GM18508 (cell line): ENCODE data around the gene INPP4B.

Experiments
- ATAC-seq: cut with Tn5 transposase; IDR thresholded peaks from one replicate; pipeline ENCODE4 v1.9.1; 2021; ENCODE audit warnings: moderate number of reproducible peaks; ENCODE audit not compliant: insufficient read depth, unreplicated experiment

Gene INPP4B

GRCh38 chr4:142596595-142596994, 249.5 kb downstream of the INPP4B start:
- ATAC-seq: no peak

GRCh38 chr4:142596121-142596520, 250.0 kb downstream of the INPP4B start:
- ATAC-seq: no peak

- no peak for ATAC-seq
These were observed 250.8 kb downstream of the INPP4B start for GRCh38 chr4:142595222-142595871.

DNA sequence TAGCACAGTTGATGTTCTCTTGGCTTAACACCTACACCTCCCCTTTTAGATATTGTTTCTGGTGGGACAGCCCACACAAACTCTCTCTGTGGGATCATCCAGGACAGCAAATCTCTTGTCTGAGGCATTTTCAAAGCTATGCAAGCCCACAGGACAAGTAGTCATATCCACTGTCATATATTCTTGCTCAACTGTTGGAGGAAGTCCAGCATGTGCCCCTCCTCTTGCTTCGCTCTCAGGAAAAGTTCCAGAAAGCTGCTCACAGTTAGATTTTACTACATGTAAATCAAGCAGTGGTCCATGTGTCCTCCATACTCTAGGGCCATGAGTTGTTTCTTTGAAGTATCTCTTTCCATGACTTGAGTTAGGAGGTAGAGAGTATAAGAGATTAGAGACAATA, 260.7 kb downstream of the INPP4B start:
- ATAC-seq: no peak

DNA sequence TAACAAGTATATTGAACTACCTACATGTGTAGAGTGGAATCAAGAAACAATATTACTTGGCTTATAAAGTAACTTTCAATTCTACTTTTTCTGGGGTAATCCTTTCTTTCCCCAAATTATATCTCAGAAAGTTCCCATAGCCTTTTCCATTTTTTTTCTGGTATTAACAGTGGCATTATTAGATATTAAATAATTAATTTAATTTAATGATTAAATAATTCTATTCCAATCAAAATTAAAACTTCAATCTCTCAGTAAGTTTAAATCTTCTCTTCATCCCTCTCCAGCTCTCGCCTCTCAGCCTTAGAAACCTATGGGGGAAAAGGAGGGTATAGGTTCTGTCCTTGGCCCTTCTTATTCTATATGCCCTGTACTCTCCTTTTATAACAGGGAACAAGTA, 262.4 kb downstream of the INPP4B start:
- no peak for ATAC-seq

GRCh38 chr4:142582340-142582739, 263.8 kb downstream of the INPP4B start:
- no peak for ATAC-seq

DNA sequence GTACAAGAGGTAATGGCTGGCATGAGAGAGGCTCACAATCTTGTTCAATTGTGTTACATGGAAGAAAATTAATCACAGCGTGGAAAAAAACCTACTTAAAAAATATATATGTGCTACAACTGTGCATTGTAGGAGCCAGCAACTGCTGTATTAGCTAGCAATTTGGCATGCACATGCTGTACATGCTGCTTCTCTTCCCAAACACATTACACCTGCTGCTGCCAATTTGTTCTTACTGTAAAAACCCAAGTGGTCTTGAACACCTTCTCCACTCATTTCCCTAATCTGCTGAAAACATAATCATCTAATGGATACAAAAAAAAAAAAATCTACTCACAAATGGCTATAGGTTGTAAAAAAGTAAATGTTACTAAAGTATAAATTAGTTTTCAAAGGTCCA, 264.2 kb downstream of the INPP4B start:
- no peak for ATAC-seq

GRCh38 chr4:142579443-142579842, 266.7 kb downstream of the INPP4B start:
- no peak for ATAC-seq

DNA sequence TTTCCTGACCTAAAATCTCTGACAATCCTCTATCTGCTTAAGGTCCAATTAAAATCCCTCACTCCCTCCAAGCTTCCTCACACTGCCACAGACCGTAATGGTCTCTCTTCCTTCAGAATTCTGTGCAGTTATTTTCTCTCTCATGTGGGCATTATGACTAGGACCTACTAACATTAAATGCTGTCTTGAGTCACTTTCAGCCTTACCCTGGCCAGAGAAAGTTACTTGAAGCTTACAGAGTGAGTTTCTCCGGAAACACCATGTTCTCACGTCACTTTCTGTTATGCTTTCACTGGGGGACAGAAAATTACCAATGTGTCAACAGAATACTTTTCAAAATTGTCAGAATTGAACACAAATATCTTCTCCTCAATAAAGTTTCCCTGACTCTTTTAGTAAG, 271.8 kb downstream of the INPP4B start:
- no peak for ATAC-seq

DNA sequence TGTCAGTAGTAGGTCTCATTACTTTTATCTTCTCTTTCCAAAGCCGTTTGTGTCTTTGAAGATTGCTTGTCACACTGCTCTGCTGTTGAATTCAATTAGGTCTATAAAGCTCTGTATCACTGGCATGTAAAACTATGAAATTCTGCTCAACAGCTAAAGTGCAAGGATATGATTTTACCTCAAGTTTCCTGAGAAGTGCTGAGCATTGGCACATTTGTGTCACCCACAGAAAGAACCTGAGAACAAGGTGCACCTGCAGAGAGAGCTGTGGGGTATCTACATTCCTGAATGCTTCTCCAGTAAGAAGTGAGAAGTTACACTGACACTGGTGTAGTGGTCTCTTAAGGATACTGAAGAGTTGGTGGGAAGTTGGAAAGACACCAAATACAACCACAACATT, 274.0 kb downstream of the INPP4B start:
- ATAC-seq: no peak

DNA sequence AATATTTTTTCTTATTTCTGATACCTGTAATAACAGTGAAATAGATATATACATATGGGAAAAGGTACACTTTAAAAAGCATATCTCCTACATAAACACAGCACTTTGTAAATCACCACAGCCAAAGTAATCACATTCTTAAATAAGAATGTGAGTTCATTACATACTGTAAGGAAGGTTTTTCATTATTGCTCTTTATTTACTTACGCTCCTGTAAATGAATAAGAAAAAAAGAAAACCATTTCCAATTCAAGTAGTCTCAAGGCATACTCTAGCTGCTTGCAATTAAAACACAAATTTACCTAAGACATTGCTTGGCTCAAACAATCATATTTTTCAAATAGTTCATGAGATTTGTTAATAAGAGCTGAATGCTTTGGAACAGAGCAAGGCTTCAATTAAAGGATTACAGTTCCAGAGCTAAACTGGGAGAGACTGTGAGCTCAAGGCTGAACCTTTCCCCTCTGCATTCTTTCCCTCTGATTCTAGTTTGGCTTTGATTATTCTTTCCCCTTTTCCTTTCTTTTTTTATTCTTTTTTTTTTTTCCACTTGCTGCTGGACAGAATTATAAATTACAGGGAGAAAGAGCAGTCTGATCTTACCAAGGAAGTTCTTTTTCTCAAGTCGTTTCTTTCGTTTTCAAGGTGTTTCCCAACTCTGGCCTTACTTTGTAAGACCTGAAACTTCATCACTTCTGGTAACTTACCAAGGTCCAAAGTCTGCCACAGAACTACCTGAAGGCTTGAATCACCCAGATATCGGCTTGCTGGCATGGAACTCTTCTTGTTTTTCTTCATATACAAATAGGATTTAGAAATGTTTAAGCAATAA, 278.3 kb downstream of the INPP4B start:
- ATAC-seq: peak; percentile 39

DNA sequence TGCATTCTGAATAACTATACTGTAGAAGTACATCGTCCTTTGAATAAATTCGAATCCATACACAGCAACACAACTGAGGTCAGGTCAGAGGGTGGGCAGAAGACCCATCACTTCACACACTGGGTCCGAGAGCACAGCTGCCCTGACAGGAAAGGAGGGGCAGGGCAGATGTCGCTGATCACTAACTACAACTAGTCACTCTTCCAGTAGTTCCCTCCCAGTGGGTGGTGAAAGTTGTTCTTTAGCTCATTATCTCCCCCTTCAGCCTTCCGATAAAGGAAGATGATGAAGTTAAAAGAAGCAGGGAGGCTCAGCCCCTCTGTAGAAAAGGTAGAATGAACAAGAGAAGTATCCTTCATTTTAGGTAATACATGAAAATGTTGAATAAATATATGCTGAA, 278.9 kb downstream of the INPP4B start:
- no peak for ATAC-seq

GRCh38 chr4:142566777-142567176, 279.3 kb downstream of the INPP4B start:
- no peak for ATAC-seq

GRCh38 chr4:142566243-142566642, 279.9 kb downstream of the INPP4B start:
- no peak for ATAC-seq

DNA sequence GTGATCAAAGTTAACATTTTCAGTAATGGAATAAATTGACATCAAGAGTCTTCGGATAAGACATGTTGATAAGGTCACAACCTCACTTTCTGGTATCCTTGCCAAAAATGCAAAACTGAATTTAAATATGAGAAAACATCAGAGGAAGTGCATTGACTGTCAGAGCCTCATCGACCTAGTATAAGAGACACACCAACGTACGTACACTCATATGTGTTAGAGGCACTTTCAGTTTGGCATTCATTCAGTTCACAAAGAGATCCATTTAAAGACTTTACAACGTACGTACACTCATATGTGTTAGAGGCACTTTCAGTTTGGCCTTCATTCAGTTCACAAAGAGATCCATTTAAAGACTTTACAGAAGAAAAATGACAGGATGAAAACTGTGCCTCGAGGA, 280.3 kb downstream of the INPP4B start:
- no peak for ATAC-seq

DNA sequence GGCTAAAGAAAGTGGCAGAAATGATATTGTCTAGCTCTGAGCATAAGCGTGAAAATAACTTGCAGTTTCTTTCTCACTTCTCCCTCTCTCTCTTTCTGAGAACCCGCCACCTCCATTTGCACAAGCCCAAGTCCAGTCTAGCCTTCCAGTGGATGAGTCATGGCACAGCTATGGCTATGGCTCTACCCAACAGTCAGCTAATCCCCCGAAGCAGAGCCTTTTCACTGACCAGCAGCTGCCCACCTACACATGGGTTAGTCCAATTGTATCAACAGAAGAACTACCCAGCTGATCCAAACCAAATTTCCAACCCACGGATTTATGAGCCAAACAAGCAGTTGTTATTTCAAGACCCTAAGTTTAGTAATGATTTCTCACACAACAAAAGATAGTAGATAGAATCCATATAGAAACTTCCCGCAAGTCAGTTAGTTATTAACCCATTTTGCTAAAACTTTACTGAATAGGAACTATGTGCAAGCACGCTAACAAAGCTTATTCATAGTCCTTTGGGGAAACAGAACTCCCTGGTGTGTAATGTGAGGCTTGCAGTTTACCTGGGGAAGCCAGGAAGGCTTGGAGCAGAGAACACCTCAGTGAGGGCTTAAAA, 282.3 kb downstream of the INPP4B start:
- no peak for ATAC-seq

- ATAC-seq: no peak
These were observed 286.1 kb downstream of the INPP4B start for GRCh38 chr4:142559986-142560385.

- no peak for ATAC-seq
These were observed 287.2 kb downstream of the INPP4B start for GRCh38 chr4:142558851-142559250.

- no peak for ATAC-seq
These were observed 288.8 kb downstream of the INPP4B start for GRCh38 chr4:142557239-142557801.

DNA sequence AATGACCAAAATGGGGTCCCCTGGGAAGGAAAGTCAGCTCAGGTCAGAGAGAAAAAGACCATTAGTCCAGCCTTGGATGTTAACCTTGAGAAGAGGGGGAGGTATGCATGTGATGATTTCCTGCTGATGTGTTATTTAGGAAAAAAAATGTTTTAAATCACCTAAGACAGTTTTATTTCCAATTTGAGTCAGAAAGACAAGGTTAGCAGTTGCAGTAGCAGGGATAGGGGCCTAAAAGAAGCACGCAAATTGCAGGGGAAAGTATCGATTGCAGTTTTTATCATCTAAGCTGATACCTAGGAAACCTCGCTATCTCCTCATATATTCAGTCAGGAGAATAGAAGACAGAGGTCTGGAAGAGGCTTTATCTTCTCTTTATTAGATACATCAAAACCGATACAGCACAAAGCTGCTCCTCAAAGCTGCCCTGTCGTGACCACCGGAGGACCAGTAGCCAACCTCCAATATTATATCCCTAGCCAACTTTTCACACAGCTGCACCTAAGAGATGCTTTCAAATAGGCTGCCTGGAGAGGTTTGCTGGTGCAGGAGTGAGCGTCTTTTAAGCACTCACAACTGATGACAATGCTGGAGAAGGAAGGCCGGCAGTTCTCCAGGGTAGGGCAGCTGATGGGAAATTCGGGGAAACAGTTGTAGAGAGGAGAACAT, 289.4 kb downstream of the INPP4B start:
- no peak for ATAC-seq

DNA sequence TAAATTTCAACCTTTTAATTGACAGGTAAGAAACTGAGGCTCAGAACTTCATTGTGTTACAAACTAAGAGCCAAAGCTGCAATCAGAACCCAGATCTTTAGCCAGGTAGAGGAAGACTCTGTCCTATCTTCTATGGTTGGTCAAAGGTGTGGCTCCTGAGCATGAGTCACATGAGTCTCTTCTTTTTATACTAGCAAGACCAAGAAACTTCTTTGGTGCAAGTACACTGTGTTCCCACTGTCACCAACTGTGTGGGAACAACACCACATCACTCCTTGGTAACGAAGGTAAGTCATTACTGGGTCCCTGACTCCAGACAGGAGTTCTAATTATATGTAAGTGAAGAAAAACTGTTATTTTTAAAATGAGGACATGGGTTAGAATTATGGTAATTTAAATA, 290.1 kb downstream of the INPP4B start:
- ATAC-seq: no peak
